SIG-M5 treated with dmso at 0.1 percent for 504 hours (cell line): ENCODE results near the gene IGF2BP2.

Source experiments
- DNase-seq: peaks from one replicate; lab custom pipeline; 2025; ENCODE audit not compliant: unreplicated experiment; lab: John Stamatoyannopoulos, UW

IGF2BP2 gene

GRCh38 chr3:185737740-185738680 lies 86.8 kb downstream of the IGF2BP2 start:
- no peak for DNase-seq

- DNase-seq, result no peak
These were observed 87.8 kb downstream of the IGF2BP2 start for GRCh38 chr3:185737020-185737419.

- no peak for DNase-seq
These were observed 90.1 kb downstream of the IGF2BP2 start for GRCh38 chr3:185734725-185735096.

GRCh38 chr3:185733980-185734724 lies 90.7 kb downstream of the IGF2BP2 start:
- DNase-seq, result peak; percentile 77

- DNase-seq, result no peak
These were observed 92.1 kb downstream of the IGF2BP2 start for GRCh38 chr3:185732782-185733181.

GRCh38 chr3:185730550-185730949 lies 94.3 kb downstream of the IGF2BP2 start:
- no peak for DNase-seq

GRCh38 chr3:185729337-185730055 lies 95.3 kb downstream of the IGF2BP2 start:
- DNase-seq, result no peak

GRCh38 chr3:185728630-185729336 lies 96.1 kb downstream of the IGF2BP2 start:
- DNase-seq, result no peak

- no peak for DNase-seq
These were observed 97.0 kb downstream of the IGF2BP2 start for GRCh38 chr3:185727873-185728272.

- no peak for DNase-seq
These were observed 98.4 kb downstream of the IGF2BP2 start for GRCh38 chr3:185726254-185726967.

GRCh38 chr3:185724761-185725160 lies 100.1 kb downstream of the IGF2BP2 start:
- no peak for DNase-seq

GRCh38 chr3:185724251-185724650 lies 100.6 kb downstream of the IGF2BP2 start:
- no peak for DNase-seq

GRCh38 chr3:185722881-185723280 lies 102.0 kb downstream of the IGF2BP2 start:
- DNase-seq, result no peak

GRCh38 chr3:185721970-185722369 lies 102.9 kb downstream of the IGF2BP2 start:
- DNase-seq, result no peak

- DNase-seq, result no peak
These were observed 104.5 kb downstream of the IGF2BP2 start for GRCh38 chr3:185720326-185720725.

GRCh38 chr3:185718736-185719593 lies 105.9 kb downstream of the IGF2BP2 start:
- DNase-seq, result no peak

GRCh38 chr3:185717627-185718402 lies 107.0 kb downstream of the IGF2BP2 start:
- no peak for DNase-seq

- DNase-seq, result peak; percentile 26
These were observed 107.7 kb downstream of the IGF2BP2 start for GRCh38 chr3:185717121-185717520.
